Ishikawa (cell line): Measurements from ENCODE around the gene SOX6.

Source experiments
- CEBPB ChIP-seq: IDR thresholded peaks from 2 replicates; pipeline ENCODE4 v1.6.1; 2012
- CREB1 ChIP-seq: IDR thresholded peaks from 2 replicates; pipeline ENCODE4 v1.6.1; 2012; ENCODE audit warnings: low read depth
- EGR1 ChIP-seq: IDR thresholded peaks from 2 replicates; pipeline ENCODE4 v1.6.1; 2012
- EP300 ChIP-seq: IDR thresholded peaks from 2 replicates; pipeline ENCODE4 v1.6.1; 2012; ENCODE audit warnings: borderline replicate concordance
- FOXM1 ChIP-seq: IDR thresholded peaks from 2 replicates; pipeline ENCODE4 v1.6.1; 2012; ENCODE audit warnings: low read depth, borderline replicate concordance
- NFIC ChIP-seq: IDR thresholded peaks from 2 replicates; pipeline ENCODE4 v1.6.1; 2012
- RAD21 ChIP-seq: IDR thresholded peaks from 2 replicates; pipeline ENCODE4 v1.6.1; 2012; ENCODE audit warnings: low read depth
- TAF1 ChIP-seq: IDR thresholded peaks from 2 replicates; pipeline ENCODE4 v1.6.1; 2012; ENCODE audit warnings: low read depth, mild to moderate bottlenecking
- TCF12 ChIP-seq: IDR thresholded peaks from 2 replicates; pipeline ENCODE4 v1.6.1; 2012; ENCODE audit warnings: low read depth
- TEAD4 ChIP-seq: IDR thresholded peaks from 2 replicates; pipeline ENCODE4 v1.6.1; 2012
- YY1 ChIP-seq: IDR thresholded peaks from 2 replicates; pipeline ENCODE4 v1.6.1; 2012; ENCODE audit warnings: low read depth
- ZBTB7A ChIP-seq: IDR thresholded peaks from 2 replicates; pipeline ENCODE4 v1.6.1; 2012; ENCODE audit warnings: low read depth
- TF ChIP-seq, protein P1 (sequence below): IDR thresholded peaks from 2 replicates; pipeline ENCODE4 v1.6.1; 2012
- TF ChIP-seq, protein P2 (sequence below): IDR thresholded peaks from 2 replicates; pipeline ENCODE4 v1.6.1; 2012
- TF ChIP-seq, protein P3 (sequence below): IDR thresholded peaks from 2 replicates; pipeline ENCODE4 v1.6.1; 2012; ENCODE audit warnings: low read depth, mild to moderate bottlenecking

SOX6 gene

DNA sequence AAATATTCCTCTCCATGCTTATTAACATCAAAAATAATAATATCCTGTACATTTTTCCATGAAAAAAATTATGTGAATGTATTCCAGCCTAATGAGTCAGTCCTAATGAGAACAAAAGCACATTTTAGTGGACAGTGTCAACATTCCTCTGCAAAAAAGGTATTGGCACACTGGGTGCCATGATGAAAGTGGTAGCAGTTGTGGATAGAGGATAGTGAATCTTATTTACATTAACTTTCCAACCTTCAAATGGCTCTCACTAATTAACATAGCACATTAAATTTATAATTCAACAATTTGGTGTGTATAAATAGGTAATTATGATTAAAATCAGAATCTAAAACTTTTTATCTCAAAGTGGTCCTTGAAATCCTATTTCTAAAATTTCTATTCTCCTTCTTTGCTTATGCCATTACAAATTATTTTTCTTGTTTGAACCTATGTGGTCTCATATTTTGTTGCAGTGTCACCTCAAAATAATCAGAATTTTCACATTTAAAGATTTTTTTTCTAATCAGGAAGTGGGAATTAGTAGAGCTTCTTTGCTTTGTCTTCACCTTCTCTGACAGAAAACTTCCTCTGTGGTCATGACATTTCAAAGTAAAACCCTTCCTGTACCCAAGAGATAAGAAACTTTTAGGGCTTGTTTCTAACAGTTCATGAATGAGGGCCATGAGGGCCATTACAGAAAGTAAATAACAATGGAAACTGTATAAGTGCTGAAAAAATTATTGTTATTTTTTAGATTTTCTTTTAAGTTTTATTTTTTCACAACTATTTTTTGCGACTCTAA lies 18.7 kb downstream of the SOX6 start:
- TF ChIP-seq, protein P1, sequence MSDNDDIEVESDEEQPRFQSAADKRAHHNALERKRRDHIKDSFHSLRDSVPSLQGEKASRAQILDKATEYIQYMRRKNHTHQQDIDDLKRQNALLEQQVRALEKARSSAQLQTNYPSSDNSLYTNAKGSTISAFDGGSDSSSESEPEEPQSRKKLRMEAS = no peak
- TF ChIP-seq TAF1 (no peak), CEBPB (no peak), RAD21 (no peak), TCF12 (no peak), EGR1 (no peak), CREB1 (no peak), ZBTB7A (no peak), EP300 (no peak), FOXM1 (no peak), YY1 (no peak), TEAD4 (no peak), NFIC (no peak)
- TF ChIP-seq, protein P2, sequence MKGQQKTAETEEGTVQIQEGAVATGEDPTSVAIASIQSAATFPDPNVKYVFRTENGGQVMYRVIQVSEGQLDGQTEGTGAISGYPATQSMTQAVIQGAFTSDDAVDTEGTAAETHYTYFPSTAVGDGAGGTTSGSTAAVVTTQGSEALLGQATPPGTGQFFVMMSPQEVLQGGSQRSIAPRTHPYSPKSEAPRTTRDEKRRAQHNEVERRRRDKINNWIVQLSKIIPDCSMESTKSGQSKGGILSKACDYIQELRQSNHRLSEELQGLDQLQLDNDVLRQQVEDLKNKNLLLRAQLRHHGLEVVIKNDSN = no peak
- TF ChIP-seq, protein P3, sequence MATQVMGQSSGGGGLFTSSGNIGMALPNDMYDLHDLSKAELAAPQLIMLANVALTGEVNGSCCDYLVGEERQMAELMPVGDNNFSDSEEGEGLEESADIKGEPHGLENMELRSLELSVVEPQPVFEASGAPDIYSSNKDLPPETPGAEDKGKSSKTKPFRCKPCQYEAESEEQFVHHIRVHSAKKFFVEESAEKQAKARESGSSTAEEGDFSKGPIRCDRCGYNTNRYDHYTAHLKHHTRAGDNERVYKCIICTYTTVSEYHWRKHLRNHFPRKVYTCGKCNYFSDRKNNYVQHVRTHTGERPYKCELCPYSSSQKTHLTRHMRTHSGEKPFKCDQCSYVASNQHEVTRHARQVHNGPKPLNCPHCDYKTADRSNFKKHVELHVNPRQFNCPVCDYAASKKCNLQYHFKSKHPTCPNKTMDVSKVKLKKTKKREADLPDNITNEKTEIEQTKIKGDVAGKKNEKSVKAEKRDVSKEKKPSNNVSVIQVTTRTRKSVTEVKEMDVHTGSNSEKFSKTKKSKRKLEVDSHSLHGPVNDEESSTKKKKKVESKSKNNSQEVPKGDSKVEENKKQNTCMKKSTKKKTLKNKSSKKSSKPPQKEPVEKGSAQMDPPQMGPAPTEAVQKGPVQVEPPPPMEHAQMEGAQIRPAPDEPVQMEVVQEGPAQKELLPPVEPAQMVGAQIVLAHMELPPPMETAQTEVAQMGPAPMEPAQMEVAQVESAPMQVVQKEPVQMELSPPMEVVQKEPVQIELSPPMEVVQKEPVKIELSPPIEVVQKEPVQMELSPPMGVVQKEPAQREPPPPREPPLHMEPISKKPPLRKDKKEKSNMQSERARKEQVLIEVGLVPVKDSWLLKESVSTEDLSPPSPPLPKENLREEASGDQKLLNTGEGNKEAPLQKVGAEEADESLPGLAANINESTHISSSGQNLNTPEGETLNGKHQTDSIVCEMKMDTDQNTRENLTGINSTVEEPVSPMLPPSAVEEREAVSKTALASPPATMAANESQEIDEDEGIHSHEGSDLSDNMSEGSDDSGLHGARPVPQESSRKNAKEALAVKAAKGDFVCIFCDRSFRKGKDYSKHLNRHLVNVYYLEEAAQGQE = no peak

DNA sequence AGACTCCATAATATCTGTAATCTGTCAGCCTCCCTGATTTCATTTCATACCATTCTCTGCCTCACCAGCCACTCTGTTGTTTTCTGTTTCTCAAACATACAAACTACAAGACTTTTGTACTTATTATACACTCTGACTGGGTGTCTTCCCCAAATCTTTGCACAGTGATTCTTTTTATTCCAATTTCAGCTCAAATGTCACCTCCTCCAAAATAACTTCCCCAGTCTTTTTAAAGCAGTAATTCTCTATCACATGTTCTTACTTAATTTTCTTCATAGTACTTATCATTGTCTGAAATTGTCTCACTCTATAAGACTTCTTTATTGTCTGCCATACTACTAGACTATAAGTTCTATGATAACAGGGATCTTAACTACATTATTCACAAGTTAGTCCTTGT lies 19.6 kb downstream of the SOX6 start:
- TF ChIP-seq CEBPB (no peak), TCF12 (no peak), TAF1 (no peak), CREB1 (no peak), YY1 (no peak), ZBTB7A (no peak), TEAD4 (no peak), EGR1 (no peak)
- TF ChIP-seq, protein P1 = no peak
- TF ChIP-seq, protein P2 = no peak

DNA sequence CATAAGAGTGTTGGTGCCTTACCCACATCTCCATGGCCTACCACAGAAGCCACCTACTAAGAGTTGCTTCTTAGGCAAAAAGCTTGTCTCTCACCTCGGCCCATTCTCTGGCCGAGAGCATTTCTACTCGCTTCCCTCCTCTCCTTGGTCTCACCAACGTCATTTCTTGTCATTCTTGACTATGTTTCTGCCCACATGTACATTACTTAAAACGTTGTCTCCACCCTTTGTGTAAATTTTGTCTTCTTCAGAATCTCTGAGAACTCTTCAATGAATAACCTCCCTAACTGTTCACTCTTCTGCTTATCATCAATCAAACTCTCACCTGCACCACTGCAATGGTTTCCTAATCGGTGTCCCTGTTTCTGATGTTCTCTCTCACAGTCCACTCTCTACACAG lies 20.1 kb downstream of the SOX6 start:
- TF ChIP-seq FOXM1 (no peak), CEBPB (no peak), TEAD4 (no peak), TCF12 (no peak), RAD21 (no peak), EP300 (no peak), CREB1 (no peak), YY1 (no peak), NFIC (no peak), EGR1 (no peak), TAF1 (no peak)
- TF ChIP-seq, protein P1 = no peak

DNA sequence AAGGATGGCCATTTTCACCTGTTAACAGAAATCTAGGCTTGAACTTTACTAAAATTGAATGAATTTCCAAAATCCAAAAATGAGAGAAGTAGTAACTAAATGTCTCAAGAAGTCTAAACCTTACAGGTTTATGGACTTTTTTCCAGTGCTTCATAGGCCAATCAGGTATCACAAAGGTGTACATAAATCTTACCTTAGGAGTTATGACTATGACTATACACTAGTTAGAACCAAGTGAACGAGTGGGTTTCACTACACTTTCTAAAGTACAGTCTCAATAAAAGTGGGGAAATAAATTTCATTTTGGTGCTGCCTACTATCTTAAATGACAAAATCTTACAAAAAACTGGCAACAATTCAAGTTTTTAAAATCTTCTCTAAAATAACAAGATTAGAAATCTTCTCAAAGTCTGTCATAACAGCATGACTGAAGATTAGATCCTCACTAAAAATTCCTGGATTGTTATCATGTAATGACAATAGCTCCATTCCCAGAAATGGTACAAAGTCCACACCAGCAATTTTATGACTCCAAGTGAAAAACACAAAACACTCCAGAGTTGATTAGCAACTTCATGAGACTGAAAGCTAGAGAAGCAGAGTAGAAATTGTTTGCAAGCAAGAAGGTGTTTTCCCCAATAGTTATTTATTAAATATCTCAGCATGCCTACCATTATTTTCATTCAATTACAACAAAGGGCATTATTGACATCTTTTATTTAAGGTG lies 20.9 kb downstream of the SOX6 start:
- TF ChIP-seq TAF1 = no peak
- TF ChIP-seq, protein P1 = no peak
- TF ChIP-seq YY1 = no peak
- TF ChIP-seq RAD21 = no peak
- no peak for TF ChIP-seq TCF12
- TF ChIP-seq TEAD4 = no peak
- TF ChIP-seq FOXM1 = no peak
- TF ChIP-seq, protein P2 = no peak
- TF ChIP-seq EGR1 = no peak
- TF ChIP-seq, protein P3 = no peak
- TF ChIP-seq EP300 = no peak
- TF ChIP-seq NFIC = no peak
- no peak for TF ChIP-seq CREB1
- TF ChIP-seq CEBPB = no peak
- TF ChIP-seq ZBTB7A = no peak
